ENCODE data around the gene HDAC10.
"Not testable (repeated sequence)": the region's sequence is repeated elsewhere in the genome, so short reads cannot be mapped to it uniquely, and the experiment has no call there.

HDAC10 gene

DNA sequence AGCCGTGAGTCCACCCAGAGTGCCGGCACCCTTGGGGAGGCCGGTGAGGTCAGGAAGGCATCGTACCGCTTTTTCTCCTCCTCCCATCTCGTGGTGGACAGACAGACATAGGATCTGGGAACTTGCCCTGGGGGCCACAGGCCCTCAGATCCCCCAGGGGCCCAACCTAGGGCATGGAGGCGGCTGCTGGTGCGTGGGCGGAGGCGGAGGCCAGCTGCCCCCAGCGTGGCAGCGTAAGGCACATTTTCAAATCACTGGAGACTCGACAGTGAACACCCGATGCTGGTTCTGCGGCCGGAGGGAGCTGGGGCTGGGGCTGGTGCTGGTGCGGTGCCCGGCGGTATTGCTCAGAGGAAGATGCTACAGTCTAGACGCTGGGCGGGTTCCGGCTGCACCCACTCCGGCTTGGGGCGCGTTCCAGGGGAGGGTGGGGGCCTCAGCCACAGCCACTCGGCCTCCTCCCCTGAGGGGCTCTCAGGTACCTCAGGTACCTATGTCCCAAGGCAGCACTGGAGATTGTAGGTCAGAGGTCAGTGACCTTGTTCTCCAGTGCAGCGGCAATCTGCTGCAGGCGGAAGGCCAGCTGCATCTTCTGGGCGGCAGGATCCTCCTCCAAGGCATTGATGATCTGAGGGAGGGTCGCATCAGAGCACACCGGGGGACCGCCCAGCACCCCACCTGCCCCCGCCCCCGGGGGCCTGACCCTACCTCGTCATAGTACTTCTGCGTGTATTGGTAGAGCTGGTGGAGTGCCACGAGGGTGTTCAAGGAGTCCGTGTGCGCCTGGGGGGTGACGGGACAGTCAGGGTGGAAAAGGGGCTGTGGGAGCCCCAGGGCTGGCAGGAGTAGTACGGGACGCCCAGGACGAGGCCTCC is 24.4 kb upstream of the HDAC10 start:
- Histone ChIP-seq H3K79me2 (ENCODE audit: control insufficient read depth, insufficient read depth, low read length, poor library complexity) (no peaks in the 10 kb centered on the region), H3K27ac (ENCODE audit: low read depth, low read length) (no peak overlapping the region), H3K9me3 (ENCODE audit: insufficient read depth, low read depth, low read length) (peaks cover 5% of the 10 kb centered on the region), H3K36me3 (ENCODE audit: control insufficient read depth in 1 of 2, insufficient read depth in 2 of 2, low read length in 2 of 2) (peaks cover 59 to 60% of the 10 kb centered on the region in 2 experiments), H2AFZ (ENCODE audit: insufficient read depth, low read length, poor library complexity) (no peak overlapping the region), H3K23ac (ENCODE audit: low read length) (no peak overlapping the region), H4K91ac (ENCODE audit: low read depth, low read length) (no peak overlapping the region), H3K4ac (ENCODE audit: low read depth, low read length) (no peak overlapping the region), H2BK120ac (ENCODE audit: insufficient read depth, low read length, poor library complexity) (no peak overlapping the region), H3K27me3 (ENCODE audit: insufficient read depth, low read length) (peaks cover 15% of the 10 kb centered on the region), H4K12ac (ENCODE audit: low read depth, low read length) (no peak overlapping the region), H2BK12ac (ENCODE audit: low read length) (no peak overlapping the region), H2BK5ac (ENCODE audit: low read depth, low read length, poor library complexity) (no peak overlapping the region), H2AK5ac (ENCODE audit: low read length) (no peak overlapping the region), H3K14ac (ENCODE audit: low read length) (no peak overlapping the region), H3K9ac (ENCODE audit: low read length) (no peak overlapping the region), H4K8ac (ENCODE audit: low read depth, low read length) (no peak overlapping the region), H3K18ac (ENCODE audit: low read length) (no peak overlapping the region), H3K79me1 (ENCODE audit: low read length) (no peaks in the 10 kb centered on the region), H3K4me1 (ENCODE audit: control insufficient read depth in 1 of 2, insufficient read depth in 2 of 2, low read length in 2 of 2) (peaks cover 10 to 20% of the 10 kb centered on the region in 2 experiments), H3K4me3 (ENCODE audit: low read depth, low read length) (no peak overlapping the region), H3K4me2 (ENCODE audit: low read length) (no peak overlapping the region)
- WGBS (ENCODE audit: extremely low coverage, insufficient coverage, insufficient read length), result no CpG with 5 or more reads among the region's 43 CpGs
- peak; percentile 83 to 93 for DNase-seq

GRCh38 chr22:50274771-50275170 is 23.7 kb upstream of the HDAC10 start:
- Histone ChIP-seq H4K12ac (ENCODE audit: low read depth, low read length) (no peak overlapping the region), H2BK12ac (ENCODE audit: low read length) (no peak overlapping the region), H3K14ac (ENCODE audit: low read length) (no peak overlapping the region), H3K27ac (ENCODE audit: low read depth, low read length) (no peak overlapping the region), H3K4me3 (ENCODE audit: low read depth, low read length) (no peak overlapping the region), H2AK5ac (ENCODE audit: low read length) (no peak overlapping the region), H2BK5ac (ENCODE audit: low read depth, low read length, poor library complexity) (no peak overlapping the region), H3K79me1 (ENCODE audit: low read length) (no peaks in the 10 kb centered on the region), H2BK120ac (ENCODE audit: insufficient read depth, low read length, poor library complexity) (no peak overlapping the region), H4K8ac (ENCODE audit: low read depth, low read length) (no peak overlapping the region), H3K4ac (ENCODE audit: low read depth, low read length) (no peak overlapping the region), H2AFZ (ENCODE audit: insufficient read depth, low read length, poor library complexity) (no peak overlapping the region), H3K79me2 (ENCODE audit: control insufficient read depth, insufficient read depth, low read length, poor library complexity) (no peaks in the 10 kb centered on the region), H3K4me1 (ENCODE audit: control insufficient read depth in 1 of 2, insufficient read depth in 2 of 2, low read length in 2 of 2) (peaks cover 10 to 20% of the 10 kb centered on the region in 2 experiments), H3K4me2 (ENCODE audit: low read length) (no peak overlapping the region), H3K36me3 (ENCODE audit: control insufficient read depth in 1 of 2, insufficient read depth in 2 of 2, low read length in 2 of 2) (peaks cover 53% of the 10 kb centered on the region in 2 experiments), H3K23ac (ENCODE audit: low read length) (no peak overlapping the region), H3K27me3 (ENCODE audit: insufficient read depth, low read length) (peaks cover 20% of the 10 kb centered on the region), H3K9ac (ENCODE audit: low read length) (no peak overlapping the region), H3K18ac (ENCODE audit: low read length) (no peak overlapping the region), H4K91ac (ENCODE audit: low read depth, low read length) (no peak overlapping the region), H3K9me3 (ENCODE audit: insufficient read depth, low read depth, low read length) (peaks cover 7% of the 10 kb centered on the region)
- DNase-seq, result no peak
- no CpG with 5 or more reads among the region's 7 CpGs for WGBS (ENCODE audit: extremely low coverage, insufficient coverage, insufficient read length)

- Histone ChIP-seq H2BK12ac (ENCODE audit: low read length) (no peak overlapping the region), H3K9me3 (ENCODE audit: insufficient read depth, low read depth, low read length) (peaks cover 7% of the 10 kb centered on the region), H4K91ac (ENCODE audit: low read depth, low read length) (no peak overlapping the region), H3K79me1 (ENCODE audit: low read length) (no peaks in the 10 kb centered on the region), H3K27ac (ENCODE audit: low read depth, low read length) (no peak overlapping the region), H3K4ac (ENCODE audit: low read depth, low read length) (no peak overlapping the region), H4K12ac (ENCODE audit: low read depth, low read length) (no peak overlapping the region), H3K36me3 (ENCODE audit: control insufficient read depth in 1 of 2, insufficient read depth in 2 of 2, low read length in 2 of 2) (peaks cover 48 to 49% of the 10 kb centered on the region in 2 experiments), H2AFZ (ENCODE audit: insufficient read depth, low read length, poor library complexity) (no peak overlapping the region), H3K18ac (ENCODE audit: low read length) (no peak overlapping the region), H2AK5ac (ENCODE audit: low read length) (no peak overlapping the region), H3K4me1 (ENCODE audit: control insufficient read depth in 1 of 2, insufficient read depth in 2 of 2, low read length in 2 of 2) (peaks cover 10 to 20% of the 10 kb centered on the region in 2 experiments), H3K4me2 (ENCODE audit: low read length) (no peak overlapping the region), H2BK120ac (ENCODE audit: insufficient read depth, low read length, poor library complexity) (no peak overlapping the region), H4K8ac (ENCODE audit: low read depth, low read length) (no peak overlapping the region), H3K9ac (ENCODE audit: low read length) (no peak overlapping the region), H3K14ac (ENCODE audit: low read length) (no peak overlapping the region), H3K79me2 (ENCODE audit: control insufficient read depth, insufficient read depth, low read length, poor library complexity) (no peaks in the 10 kb centered on the region), H3K27me3 (ENCODE audit: insufficient read depth, low read length) (peaks cover 24% of the 10 kb centered on the region), H2BK5ac (ENCODE audit: low read depth, low read length, poor library complexity) (no peak overlapping the region), H3K23ac (ENCODE audit: low read length) (no peak overlapping the region), H3K4me3 (ENCODE audit: low read depth, low read length) (no peak overlapping the region)
- peak in 1 of 2 donors; percentile 66 for DNase-seq
- WGBS (ENCODE audit: extremely low coverage, insufficient coverage, insufficient read length), result no CpG with 5 or more reads among the region's 7 CpGs
Measured at GRCh38 chr22:50274311-50274710, 23.2 kb upstream of the HDAC10 start.

DNA sequence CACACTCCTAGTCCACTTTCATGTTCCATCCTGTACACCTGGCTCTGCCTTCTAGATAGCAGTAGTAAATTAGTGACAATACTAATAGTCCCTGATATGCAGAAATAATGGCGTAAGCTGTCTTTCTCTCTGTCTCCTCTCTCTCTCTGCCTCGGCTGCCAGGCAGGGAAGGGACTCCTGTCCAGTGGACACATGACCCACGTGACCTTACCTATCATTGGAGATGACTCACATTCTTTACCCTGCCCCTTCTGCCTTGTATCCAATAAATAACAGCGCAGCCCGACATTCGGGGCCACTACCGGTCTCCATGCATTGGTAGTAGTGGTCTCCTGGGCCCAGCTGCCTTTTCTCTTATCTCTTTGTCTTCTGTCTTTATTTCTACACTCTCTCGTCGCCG is 22.7 kb upstream of the HDAC10 start:
- H2BK120ac ChIP-seq (ENCODE audit: insufficient read depth, low read length, poor library complexity); H3K9me3 ChIP-seq (ENCODE audit: insufficient read depth, low read depth, low read length); H3K79me1 ChIP-seq (ENCODE audit: low read length); H2AFZ ChIP-seq (ENCODE audit: insufficient read depth, low read length, poor library complexity); H3K9ac ChIP-seq (ENCODE audit: low read length); H3K4ac ChIP-seq (ENCODE audit: low read depth, low read length); H3K4me2 ChIP-seq (ENCODE audit: low read length); H3K79me2 ChIP-seq (ENCODE audit: control insufficient read depth, insufficient read depth, low read length, poor library complexity); H4K8ac ChIP-seq (ENCODE audit: low read depth, low read length); H2BK5ac ChIP-seq (ENCODE audit: low read depth, low read length, poor library complexity); H3K14ac ChIP-seq (ENCODE audit: low read length); H3K27ac ChIP-seq (ENCODE audit: low read depth, low read length); H2BK12ac ChIP-seq (ENCODE audit: low read length); H4K91ac ChIP-seq (ENCODE audit: low read depth, low read length); H2AK5ac ChIP-seq (ENCODE audit: low read length); H3K18ac ChIP-seq (ENCODE audit: low read length); H4K12ac ChIP-seq (ENCODE audit: low read depth, low read length); DNase-seq; H3K4me3 ChIP-seq (ENCODE audit: low read depth, low read length); H3K23ac ChIP-seq (ENCODE audit: low read length): not testable (repeated sequence)
- Histone ChIP-seq H3K27me3 (ENCODE audit: insufficient read depth, low read length) (peaks cover 29% of the 10 kb centered on the region), H3K36me3 (ENCODE audit: control insufficient read depth in 1 of 2, insufficient read depth in 2 of 2, low read length in 2 of 2) (peaks cover 43% of the 10 kb centered on the region in 2 experiments), H3K4me1 (ENCODE audit: control insufficient read depth in 1 of 2, insufficient read depth in 2 of 2, low read length in 2 of 2) (peaks cover 10 to 20% of the 10 kb centered on the region in 2 experiments)
- no CpG with 5 or more reads among the region's 10 CpGs for whole genome bisulfite sequencing (ENCODE audit: extremely low coverage, insufficient coverage, insufficient read length)
